IPS-18c (cell line): ENCODE measurements around the gene NCOA6.
"Not testable (repeated sequence)": the region's sequence is repeated elsewhere in the genome, so short reads cannot be mapped to it uniquely, and the experiment has no call there.

Source experiments
- H3K4me3 ChIP-seq: 2 replicates; pipeline ENCODE4 v1.7.0; 2013; ENCODE audit warnings: low read depth, mild to moderate bottlenecking, low read length, moderate library complexity; ENCODE audit not compliant: insufficient read depth
- H3K9me3 ChIP-seq: one replicate; pipeline ENCODE4 v1.6.1; 2013; ENCODE audit warnings: mild to moderate bottlenecking, low read length, moderate library complexity; ENCODE audit not compliant: control insufficient read depth, insufficient read depth

NCOA6 gene

GRCh38 chr20:34797012-34797995, 28.1 kb downstream of the NCOA6 start:
- no peaks in the 10 kb centered on the region for H3K9me3 ChIP-seq

GRCh38 chr20:34794006-34794585, 31.4 kb downstream of the NCOA6 start:
- Histone ChIP-seq H3K4me3 (no peak overlapping the region), H3K9me3 (no peaks in the 10 kb centered on the region)

More at GRCh38 chr20:34797012-34797995, 28.1 kb downstream of the NCOA6 start:
- no peak overlapping the region for H3K4me3 ChIP-seq

GRCh38 chr20:34792687-34793363, 32.6 kb downstream of the NCOA6 start:
- Histone ChIP-seq H3K9me3 (no peaks in the 10 kb centered on the region), H3K4me3 (no peak overlapping the region)

- no peak overlapping the region for H3K4me3 ChIP-seq
- H3K9me3 ChIP-seq = no peaks in the 10 kb centered on the region
Observed at GRCh38 chr20:34791289-34792020, 34.0 kb downstream of the NCOA6 start.

GRCh38 chr20:34781220-34781619, 44.2 kb downstream of the NCOA6 start:
- H3K9me3 ChIP-seq = no peaks in the 10 kb centered on the region
- H3K4me3 ChIP-seq = no peak overlapping the region

- not testable (repeated sequence) for H3K4me3 ChIP-seq, H3K9me3 ChIP-seq
Observed at GRCh38 chr20:34780291-34780690, 45.2 kb downstream of the NCOA6 start.

GRCh38 chr20:34776177-34776576, 49.3 kb downstream of the NCOA6 start:
- Histone ChIP-seq H3K9me3 (no peaks in the 10 kb centered on the region), H3K4me3 (no peak overlapping the region)

- no peak overlapping the region for H3K4me3 ChIP-seq
Observed at GRCh38 chr20:34774886-34775285, 50.6 kb downstream of the NCOA6 start.

GRCh38 chr20:34774449-34774848, 51.0 kb downstream of the NCOA6 start:
- no peak overlapping the region for H3K4me3 ChIP-seq

More at GRCh38 chr20:34774886-34775285, 50.6 kb downstream of the NCOA6 start:
- H3K9me3 ChIP-seq = no peaks in the 10 kb centered on the region

GRCh38 chr20:34773726-34774125, 51.7 kb downstream of the NCOA6 start:
- Histone ChIP-seq H3K4me3 (no peak overlapping the region), H3K9me3 (no peaks in the 10 kb centered on the region)

More at GRCh38 chr20:34774449-34774848, 51.0 kb downstream of the NCOA6 start:
- no peaks in the 10 kb centered on the region for H3K9me3 ChIP-seq

- H3K9me3 ChIP-seq = no peaks in the 10 kb centered on the region
- H3K4me3 ChIP-seq = no peak overlapping the region
Observed at GRCh38 chr20:34772437-34772836, 53.0 kb downstream of the NCOA6 start.

GRCh38 chr20:34771680-34772081, 53.8 kb downstream of the NCOA6 start:
- H3K4me3 ChIP-seq = no peak overlapping the region
- H3K9me3 ChIP-seq = no peaks in the 10 kb centered on the region

GRCh38 chr20:34768096-34768495, 57.4 kb downstream of the NCOA6 start:
- no peaks in the 10 kb centered on the region for H3K9me3 ChIP-seq
- no peak overlapping the region for H3K4me3 ChIP-seq

GRCh38 chr20:34762031-34762555, 63.4 kb downstream of the NCOA6 start:
- Histone ChIP-seq H3K9me3 (no peaks in the 10 kb centered on the region), H3K4me3 (no peak overlapping the region)

GRCh38 chr20:34755367-34755766, 70.1 kb downstream of the NCOA6 start:
- H3K4me3 ChIP-seq = no peak overlapping the region
- H3K9me3 ChIP-seq = no peaks in the 10 kb centered on the region

- Histone ChIP-seq H3K4me3 (no peak overlapping the region), H3K9me3 (no peaks in the 10 kb centered on the region)
Observed at GRCh38 chr20:34754611-34755010, 70.8 kb downstream of the NCOA6 start.
